Loucy (cell line): Measurements from ENCODE around the gene DRICH1.

Experiments used
- H2AFZ ChIP-seq: fragments of 200-600 bp; sonication (generic); 2 replicates; pipeline ENCODE4 v1.6.0; 2016; ENCODE audit warnings: antibody characterized with exemption, mild to moderate bottlenecking, low read length, moderate library complexity
- H3F3A ChIP-seq: fragments of 200-600 bp; 2 replicates; pipeline ENCODE4 v1.6.0; 2016; ENCODE audit warnings: antibody characterized with exemption, low read depth, mild to moderate bottlenecking
- H3K27me3 ChIP-seq: fragments of 200-600 bp; sonication (generic); 2 replicates; pipeline ENCODE4 v1.6.1; 2014; ENCODE audit warnings: low read length, mild to moderate bottlenecking; ENCODE audit not compliant: insufficient read depth, poor library complexity, severe bottlenecking
- H3K36me3 ChIP-seq: fragments of 200-600 bp; sonication (generic); 2 replicates; pipeline ENCODE4 v1.6.1; 2016; ENCODE audit warnings: low read length; ENCODE audit not compliant: insufficient read depth
- H3K4me1 ChIP-seq: fragments of 200-600 bp; sonication (generic); 2 replicates; pipeline ENCODE4 v1.5.1; 2014; ENCODE audit warnings: low read length, mild to moderate bottlenecking; ENCODE audit not compliant: insufficient read depth, poor library complexity, severe bottlenecking
- H3K4me2 ChIP-seq: fragments of 200-600 bp; sonication (generic); 2 replicates; pipeline ENCODE4 v1.6.0; 2014; ENCODE audit warnings: antibody characterized with exemption, low read length, low read depth, mild to moderate bottlenecking; ENCODE audit not compliant: poor library complexity, severe bottlenecking
- H3K4me3 ChIP-seq: fragments of 200-600 bp; sonication (generic); 2 replicates; pipeline ENCODE4 v1.5.1; 2014; ENCODE audit warnings: low read length, mild to moderate bottlenecking, mixed read lengths; ENCODE audit not compliant: poor library complexity, severe bottlenecking
- H3K79me2 ChIP-seq: fragments of 200-600 bp; sonication (generic); 2 replicates; pipeline ENCODE4 v1.6.1; 2014; ENCODE audit warnings: low read length; ENCODE audit not compliant: insufficient read depth
- H3K9ac ChIP-seq: fragments of 200-600 bp; sonication (generic); 2 replicates; pipeline ENCODE4 v1.6.0; 2014; ENCODE audit warnings: mild to moderate bottlenecking, low read depth, low read length, moderate library complexity; ENCODE audit not compliant: poor library complexity, severe bottlenecking
- H3K9me2 ChIP-seq: fragments of 200-600 bp; sonication (generic); replicated peaks from 2 replicates; pipeline ENCODE4 v1.6.1; 2016; ENCODE audit warnings: low read depth, low read length, mixed read lengths
- H3K9me3 ChIP-seq: fragments of 200-600 bp; sonication (generic); 2 replicates; pipeline ENCODE4 v1.6.1; 2014; ENCODE audit warnings: mild to moderate bottlenecking, antibody characterized with exemption, low read length, low read depth; ENCODE audit not compliant: insufficient read depth
- H4K20me1 ChIP-seq: fragments of 200-600 bp; sonication (generic); 2 replicates; pipeline ENCODE4 v1.6.0; 2014; ENCODE audit warnings: antibody characterized with exemption, low read length, mild to moderate bottlenecking; ENCODE audit not compliant: insufficient read depth, poor library complexity, severe bottlenecking
- EZH2phosphoT487 ChIP-seq: fragments of 200-600 bp; IDR thresholded peaks from 2 replicates; pipeline ENCODE4 v1.6.1; 2018; ENCODE audit warnings: antibody characterized with exemption, mild to moderate bottlenecking, moderate library complexity, borderline replicate concordance
- TF ChIP-seq, protein P1 (sequence below): fragments of 200-600 bp; sonication (generic); conservative IDR thresholded peaks from 2 replicates; pipeline ENCODE4 v1.5.1; 2014; ENCODE audit warnings: mild to moderate bottlenecking, antibody characterized with exemption, low read length

DRICH1 gene

GRCh38 chr22:23576681-23577080 is 55.4 kb downstream of the DRICH1 start:
- Histone ChIP-seq H3K79me2 (peaks cover 89% of the 10 kb centered on the region), H3K9ac (peak overlapping the region; percentile 99), H3K4me3 (peak overlapping the region; percentile 85), H3F3A (peaks cover 35% of the 10 kb centered on the region), H3K4me1 (peaks cover 27% of the 10 kb centered on the region), H3K27me3 (peaks cover 47% of the 10 kb centered on the region), H3K36me3 (peaks cover 73% of the 10 kb centered on the region), H3K4me2 (peak overlapping the region; percentile 99), H3K9me2 (no peaks in the 10 kb centered on the region), H4K20me1 (peaks cover 29% of the 10 kb centered on the region), H2AFZ (no peak overlapping the region), H3K9me3 (no peaks in the 10 kb centered on the region)
- no peak for TF ChIP-seq EZH2phosphoT487
- TF ChIP-seq, protein P1, sequence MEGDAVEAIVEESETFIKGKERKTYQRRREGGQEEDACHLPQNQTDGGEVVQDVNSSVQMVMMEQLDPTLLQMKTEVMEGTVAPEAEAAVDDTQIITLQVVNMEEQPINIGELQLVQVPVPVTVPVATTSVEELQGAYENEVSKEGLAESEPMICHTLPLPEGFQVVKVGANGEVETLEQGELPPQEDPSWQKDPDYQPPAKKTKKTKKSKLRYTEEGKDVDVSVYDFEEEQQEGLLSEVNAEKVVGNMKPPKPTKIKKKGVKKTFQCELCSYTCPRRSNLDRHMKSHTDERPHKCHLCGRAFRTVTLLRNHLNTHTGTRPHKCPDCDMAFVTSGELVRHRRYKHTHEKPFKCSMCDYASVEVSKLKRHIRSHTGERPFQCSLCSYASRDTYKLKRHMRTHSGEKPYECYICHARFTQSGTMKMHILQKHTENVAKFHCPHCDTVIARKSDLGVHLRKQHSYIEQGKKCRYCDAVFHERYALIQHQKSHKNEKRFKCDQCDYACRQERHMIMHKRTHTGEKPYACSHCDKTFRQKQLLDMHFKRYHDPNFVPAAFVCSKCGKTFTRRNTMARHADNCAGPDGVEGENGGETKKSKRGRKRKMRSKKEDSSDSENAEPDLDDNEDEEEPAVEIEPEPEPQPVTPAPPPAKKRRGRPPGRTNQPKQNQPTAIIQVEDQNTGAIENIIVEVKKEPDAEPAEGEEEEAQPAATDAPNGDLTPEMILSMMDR = no peak

DNA sequence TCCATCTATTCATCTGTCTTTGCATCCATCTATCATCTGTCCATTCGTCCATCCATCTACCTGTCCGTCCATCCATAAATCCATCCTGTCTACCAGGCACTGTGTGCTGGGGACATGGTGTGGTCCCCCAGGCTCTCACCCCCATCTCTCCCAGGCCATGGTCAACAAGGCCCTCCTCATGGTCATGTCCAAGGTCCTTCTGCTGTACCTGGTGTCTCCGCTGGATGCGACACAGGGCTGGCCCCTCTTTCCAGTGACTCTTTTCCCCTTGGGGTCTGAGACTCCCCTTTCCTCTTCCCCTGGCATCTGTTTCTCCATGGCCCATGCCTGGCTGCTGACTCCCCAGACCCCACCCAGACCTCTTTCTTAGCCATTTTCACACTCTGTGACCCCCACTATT is 56.5 kb downstream of the DRICH1 start:
- H3K27me3 ChIP-seq = peaks cover 47% of the 10 kb centered on the region
- peak overlapping the region; percentile 99 for H3K4me2 ChIP-seq
- H3K79me2 ChIP-seq = peaks cover 92% of the 10 kb centered on the region

DNA sequence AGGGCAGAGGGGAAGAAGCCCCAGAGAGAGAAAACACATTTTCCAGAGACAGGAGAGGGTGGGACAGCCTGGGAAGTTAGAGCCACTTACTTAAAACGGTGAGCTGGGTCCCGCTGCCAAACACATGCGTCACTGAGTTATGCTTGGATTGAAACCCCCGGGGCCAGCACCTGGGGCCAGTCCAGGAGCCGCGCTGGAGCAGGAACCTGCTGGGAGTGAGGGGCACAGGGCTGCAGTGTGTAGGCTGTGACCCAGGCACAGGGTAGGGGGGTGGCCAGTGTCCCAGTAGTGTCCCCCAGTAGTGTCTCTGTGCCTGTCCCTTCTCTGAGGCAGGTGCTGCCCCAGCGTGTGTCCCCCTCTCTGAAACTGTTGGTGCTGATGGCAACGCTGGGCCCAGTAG is 57.2 kb downstream of the DRICH1 start:
- H2AFZ ChIP-seq = no peak overlapping the region
- no peaks in the 10 kb centered on the region for H3K9me3 ChIP-seq
- peaks cover 77% of the 10 kb centered on the region for H3K36me3 ChIP-seq
- peak overlapping the region; percentile 99 for H3K4me2 ChIP-seq
- TF ChIP-seq, protein P1 = no peak
- no peak for TF ChIP-seq EZH2phosphoT487
- H3K4me3 ChIP-seq = peak overlapping the region; percentile 85
- H3K27me3 ChIP-seq = peaks cover 46% of the 10 kb centered on the region
- H4K20me1 ChIP-seq = peaks cover 32% of the 10 kb centered on the region
- H3K4me1 ChIP-seq = peaks cover 25% of the 10 kb centered on the region
- H3K79me2 ChIP-seq = peaks cover 86% of the 10 kb centered on the region
- H3K9ac ChIP-seq = peak overlapping the region; percentile 99
- H3F3A ChIP-seq = peaks cover 38% of the 10 kb centered on the region
- no peaks in the 10 kb centered on the region for H3K9me2 ChIP-seq

More for the DNA sequence above, 56.5 kb downstream of the DRICH1 start:
- H2AFZ ChIP-seq = no peak overlapping the region
- H3K36me3 ChIP-seq = peaks cover 77% of the 10 kb centered on the region
- H3F3A ChIP-seq = peaks cover 35% of the 10 kb centered on the region
- H3K9ac ChIP-seq = peak overlapping the region; percentile 99
- H3K9me2 ChIP-seq = no peaks in the 10 kb centered on the region
- peak overlapping the region; percentile 85 for H3K4me3 ChIP-seq
- H3K4me1 ChIP-seq = peaks cover 23% of the 10 kb centered on the region
- H3K9me3 ChIP-seq = no peaks in the 10 kb centered on the region
- TF ChIP-seq, protein P1 = no peak
- TF ChIP-seq EZH2phosphoT487 = no peak
- H4K20me1 ChIP-seq = peaks cover 32% of the 10 kb centered on the region
